Skin of body (tissue), 2 donors: ENCODE measurements around the gene QPCTL. TPM values are rescaled to one million over a fixed set of nuclear protein-coding genes. Genes with fewer than 3 reads are reported as not detected.

ENCODE experiments used
- small RNA-seq: library from RNA; depleted of rRNA; stranded (forward); fragments of <200 nt; gene quantifications from one replicate; pipeline ENCODE3, GENCODE V24; 2014; ENCODE audit warnings: low replicate concordance
- total RNA-seq: library from RNA; depleted of rRNA; stranded (reverse); fragments of >200 nt; gene quantifications from one replicate; pipeline ENCODE4 v1.2.3, GENCODE V29; 2014

The QPCTL gene
- total RNA-seq, 1 donor from 2014 or later: 3.4 TPM

Small RNAs within 50 kb of the gene (small RNA-seq; reads per million reads assigned to genes)
- gene MIR642A (0.54 reads per million, percentile 64 among the genes with 10 or more reads in this experiment), gene RN7SL836P (not detected)

Other genes with a start within 250 kb of the QPCTL start
- gene FOSB, start 224.7 kb upstream of the QPCTL start, total RNA-seq: 21.2 TPM
- gene RTN2, start 195.6 kb upstream of the QPCTL start, total RNA-seq: 8.1 TPM
- gene PPM1N, start 194.2 kb upstream of the QPCTL start, total RNA-seq: 1.7 TPM
- gene VASP, start 185.2 kb upstream of the QPCTL start, total RNA-seq: 35.5 TPM
- 2.6 TPM for gene OPA3, start 107.9 kb upstream of the QPCTL start, total RNA-seq
- 0.20 TPM for gene GPR4, start 90.5 kb upstream of the QPCTL start, total RNA-seq
- gene EML2, start 53.3 kb upstream of the QPCTL start, total RNA-seq: 20.1 TPM
- gene GIPR, start 24.4 kb upstream of the QPCTL start, total RNA-seq: 25.7 TPM
- 186 TPM for gene SNRPD2, start 713 bp upstream of the QPCTL start, total RNA-seq
- 5.6 TPM for gene FBXO46, start 38.2 kb downstream of the QPCTL start, total RNA-seq
- gene MEIOSIN, start 40.8 kb downstream of the QPCTL start, total RNA-seq: not detected
- gene SIX5, start 76.6 kb downstream of the QPCTL start, total RNA-seq: 6.9 TPM
- 29.0 TPM for gene DMPK, start 89.8 kb downstream of the QPCTL start, total RNA-seq
- gene DMWD, start 100.2 kb downstream of the QPCTL start, total RNA-seq: 21.2 TPM
- not detected for gene RSPH6A, start 122.6 kb downstream of the QPCTL start, total RNA-seq
- 31.9 TPM for gene SYMPK, start 170.5 kb downstream of the QPCTL start, total RNA-seq
- not detected for gene FOXA3, start 171.7 kb downstream of the QPCTL start, total RNA-seq
- 14.5 TPM for gene IRF2BP1, start 193.5 kb downstream of the QPCTL start, total RNA-seq
- 1.1 TPM for gene MYPOP, start 209.9 kb downstream of the QPCTL start, total RNA-seq
- gene NANOS2, start 222.1 kb downstream of the QPCTL start, total RNA-seq: not detected